Subcutaneous abdominal adipose tissue (tissue), 5 donors: Measurements from ENCODE around the gene PATJ.

Source experiments
- H3K27ac ChIP-seq: one replicate; pipeline ENCODE4 v1.7.0; 2013; ENCODE audit warnings: low read depth, mild to moderate bottlenecking, inconsistent platforms, low read length, moderate library complexity
- H3K27me3 ChIP-seq, 5 donors: one replicate each; pipeline ENCODE4 v1.7.0; 2013; ENCODE audit warnings: low read length in 5 of 5, inconsistent platforms in 1 of 5; ENCODE audit not compliant: control insufficient read depth in 5 of 5, insufficient read depth in 4 of 5
- H3K36me3 ChIP-seq, 5 donors: one replicate each; pipeline ENCODE4 v1.7.0; 2013; ENCODE audit warnings: low read length in 5 of 5; ENCODE audit not compliant: control insufficient read depth in 5 of 5, insufficient read depth in 5 of 5
- H3K4me1 ChIP-seq, 5 donors: one replicate each; pipeline ENCODE4 v1.7.0; 2013; ENCODE audit warnings: low read length in 5 of 5, mild to moderate bottlenecking in 3 of 5, moderate library complexity in 1 of 5; ENCODE audit not compliant: control insufficient read depth in 5 of 5, insufficient read depth in 5 of 5
- H3K4me3 ChIP-seq, 5 donors: one replicate each; pipeline ENCODE4 v1.7.0; 2013; ENCODE audit warnings: low read length in 5 of 5, low read depth in 1 of 5
- H3K9ac ChIP-seq, 5 donors: one replicate each; pipeline ENCODE4 v1.7.0; 2013; ENCODE audit warnings: low read length in 5 of 5, mild to moderate bottlenecking in 4 of 5, moderate library complexity in 3 of 5
- H3K9me3 ChIP-seq, 5 donors: one replicate each; pipeline ENCODE4 v1.7.0; 2013; ENCODE audit warnings: low read length in 5 of 5; ENCODE audit not compliant: control insufficient read depth in 5 of 5
- donor health status: healthy.
- donor health status: healthy.
- donor health status: healthy.
- donor health status: healthy.
- donor health status: healthy.

Gene PATJ

GRCh38 chr1:62089570-62089969 is 347.3 kb downstream of the PATJ start:
- Histone ChIP-seq H3K9me3 (no peaks in the 10 kb centered on the region), H3K27ac (no peak overlapping the region), H3K27me3 (no peaks in the 10 kb centered on the region), H3K36me3 (no peaks in the 10 kb centered on the region), H3K9ac (no peak overlapping the region), H3K4me1 (peaks cover 0 to 12% (median 2%) of the 10 kb centered on the region in 5 donors), H3K4me3 (no peak overlapping the region)

GRCh38 chr1:62090016-62090415 is 347.7 kb downstream of the PATJ start:
- Histone ChIP-seq H3K4me3 (no peak overlapping the region), H3K36me3 (no peaks in the 10 kb centered on the region), H3K9ac (no peak overlapping the region), H3K4me1 (peaks cover 0 to 12% (median 0%) of the 10 kb centered on the region in 5 donors), H3K9me3 (no peaks in the 10 kb centered on the region), H3K27me3 (no peaks in the 10 kb centered on the region), H3K27ac (no peak overlapping the region)

- no peaks in the 10 kb centered on the region for H3K36me3 ChIP-seq
- H3K9me3 ChIP-seq = no peaks in the 10 kb centered on the region
- H3K27me3 ChIP-seq = no peaks in the 10 kb centered on the region
- H3K27ac ChIP-seq = no peak overlapping the region
- H3K9ac ChIP-seq = no peak overlapping the region
- H3K4me1 ChIP-seq = peaks cover 0 to 12% (median 0%) of the 10 kb centered on the region in 5 donors
- no peak overlapping the region for H3K4me3 ChIP-seq
These were observed 349.8 kb downstream of the PATJ start for GRCh38 chr1:62092110-62092509.

GRCh38 chr1:62093261-62093660 is 351.0 kb downstream of the PATJ start:
- Histone ChIP-seq H3K27me3 (no peaks in the 10 kb centered on the region), H3K4me3 (no peak overlapping the region), H3K9ac (no peak overlapping the region), H3K36me3 (no peaks in the 10 kb centered on the region), H3K27ac (no peak overlapping the region), H3K9me3 (no peaks in the 10 kb centered on the region), H3K4me1 (peaks cover 0 to 12% (median 0%) of the 10 kb centered on the region in 5 donors)

- Histone ChIP-seq H3K4me3 (no peak overlapping the region), H3K9ac (no peak overlapping the region), H3K4me1 (peaks cover 0 to 3% (median 0%) of the 10 kb centered on the region in 5 donors), H3K9me3 (peaks cover 0 to 4% (median 0%) of the 10 kb centered on the region in 5 donors), H3K27ac (no peak overlapping the region), H3K27me3 (no peaks in the 10 kb centered on the region), H3K36me3 (no peaks in the 10 kb centered on the region)
These were observed 355.2 kb downstream of the PATJ start for GRCh38 chr1:62097464-62097863.

- peaks cover 0 to 4% (median 0%) of the 10 kb centered on the region in 5 donors for H3K9me3 ChIP-seq
- H3K9ac ChIP-seq = no peak overlapping the region
- no peak overlapping the region for H3K27ac ChIP-seq
- no peak overlapping the region for H3K4me3 ChIP-seq
- H3K4me1 ChIP-seq = no peaks in the 10 kb centered on the region
- H3K36me3 ChIP-seq = no peaks in the 10 kb centered on the region
- H3K27me3 ChIP-seq = no peaks in the 10 kb centered on the region
These were observed 358.2 kb downstream of the PATJ start for GRCh38 chr1:62100442-62100841.

- Histone ChIP-seq H3K36me3 (no peaks in the 10 kb centered on the region), H3K9ac (no peak overlapping the region), H3K4me1 (no peaks in the 10 kb centered on the region), H3K4me3 (no peak overlapping the region), H3K9me3 (peaks cover 0 to 4% (median 0%) of the 10 kb centered on the region in 5 donors), H3K27me3 (no peaks in the 10 kb centered on the region), H3K27ac (no peak overlapping the region)
These were observed 361.6 kb downstream of the PATJ start for GRCh38 chr1:62103846-62104245.

- peaks cover 0 to 5% (median 0%) of the 10 kb centered on the region in 5 donors for H3K4me1 ChIP-seq
- no peak overlapping the region for H3K4me3 ChIP-seq
- no peaks in the 10 kb centered on the region for H3K9me3 ChIP-seq
- no peak overlapping the region for H3K27ac ChIP-seq
- H3K36me3 ChIP-seq = no peaks in the 10 kb centered on the region
- H3K27me3 ChIP-seq = no peaks in the 10 kb centered on the region
- no peak overlapping the region for H3K9ac ChIP-seq
These were observed 365.6 kb downstream of the PATJ start for GRCh38 chr1:62107923-62108322.

GRCh38 chr1:62109124-62109523 is 366.8 kb downstream of the PATJ start:
- H3K27me3 ChIP-seq = no peaks in the 10 kb centered on the region
- H3K27ac ChIP-seq = no peak overlapping the region
- no peaks in the 10 kb centered on the region for H3K9me3 ChIP-seq
- no peak overlapping the region for H3K9ac ChIP-seq
- H3K36me3 ChIP-seq = no peaks in the 10 kb centered on the region
- H3K4me3 ChIP-seq = no peak overlapping the region
- H3K4me1 ChIP-seq = peaks cover 0 to 5% (median 0%) of the 10 kb centered on the region in 5 donors

GRCh38 chr1:62110198-62110817 is 368.0 kb downstream of the PATJ start:
- Histone ChIP-seq H3K9me3 (no peaks in the 10 kb centered on the region), H3K27ac (no peak overlapping the region), H3K9ac (no peak overlapping the region), H3K27me3 (no peaks in the 10 kb centered on the region), H3K36me3 (no peaks in the 10 kb centered on the region), H3K4me3 (no peak overlapping the region), H3K4me1 (peaks cover 0 to 5% (median 0%) of the 10 kb centered on the region in 5 donors)
